Vagina (tissue), 2 donors: Measurements from ENCODE around the gene CYP2J2.

Experiments
- POLR2A ChIP-seq, 2 donors: fragments of 450-650 bp; IDR thresholded peaks; one replicate each; pipeline ENCODE4 v1.6.1; 2017; ENCODE audit warnings: antibody characterized with exemption in 2 of 2, mild to moderate bottlenecking in 2 of 2, moderate library complexity in 2 of 2
- TF ChIP-seq, protein P1 (sequence below), 3 experiments: fragments of 450-650 bp in 2 of 3; fragments of 200-600 bp in 1 of 3; sonication (generic) in 1 of 3; IDR thresholded peaks; one replicate each; pipeline ENCODE4 v1.5.1; 2017 to 2019; ENCODE audit warnings: antibody characterized with exemption in 3 of 3, mild to moderate bottlenecking in 2 of 3, moderate library complexity in 2 of 3

GRCh38 chr1:59967780-59968179 lies 41.2 kb upstream of the CYP2J2 start:
- TF ChIP-seq POLR2A (IDR thresholded peaks at IDR 0.05): no peak
- TF ChIP-seq, protein P1, sequence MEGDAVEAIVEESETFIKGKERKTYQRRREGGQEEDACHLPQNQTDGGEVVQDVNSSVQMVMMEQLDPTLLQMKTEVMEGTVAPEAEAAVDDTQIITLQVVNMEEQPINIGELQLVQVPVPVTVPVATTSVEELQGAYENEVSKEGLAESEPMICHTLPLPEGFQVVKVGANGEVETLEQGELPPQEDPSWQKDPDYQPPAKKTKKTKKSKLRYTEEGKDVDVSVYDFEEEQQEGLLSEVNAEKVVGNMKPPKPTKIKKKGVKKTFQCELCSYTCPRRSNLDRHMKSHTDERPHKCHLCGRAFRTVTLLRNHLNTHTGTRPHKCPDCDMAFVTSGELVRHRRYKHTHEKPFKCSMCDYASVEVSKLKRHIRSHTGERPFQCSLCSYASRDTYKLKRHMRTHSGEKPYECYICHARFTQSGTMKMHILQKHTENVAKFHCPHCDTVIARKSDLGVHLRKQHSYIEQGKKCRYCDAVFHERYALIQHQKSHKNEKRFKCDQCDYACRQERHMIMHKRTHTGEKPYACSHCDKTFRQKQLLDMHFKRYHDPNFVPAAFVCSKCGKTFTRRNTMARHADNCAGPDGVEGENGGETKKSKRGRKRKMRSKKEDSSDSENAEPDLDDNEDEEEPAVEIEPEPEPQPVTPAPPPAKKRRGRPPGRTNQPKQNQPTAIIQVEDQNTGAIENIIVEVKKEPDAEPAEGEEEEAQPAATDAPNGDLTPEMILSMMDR (IDR thresholded peaks at IDR 0.05): no peak
